HuH-7 (cell line): ENCODE data around the gene HS3ST5.
"Not testable (repeated sequence)": the region's sequence is repeated elsewhere in the genome, so short reads cannot be mapped to it uniquely, and the experiment has no call there.

ENCODE experiments used
- DNase-seq: peaks from one replicate; pipeline ENCODE4 v3.0.0; 2011; ENCODE audit warnings: low spot score

Gene HS3ST5

GRCh38 chr6:114334237-114334636, 8.6 kb downstream of the HS3ST5 start:
- DNase-seq = no peak

GRCh38 chr6:114327074-114327473, 15.7 kb downstream of the HS3ST5 start:
- no peak for DNase-seq

- DNase-seq = no peak
These were observed 19.0 kb downstream of the HS3ST5 start for GRCh38 chr6:114323784-114324183.

- no peak for DNase-seq
These were observed 23.1 kb downstream of the HS3ST5 start for GRCh38 chr6:114319749-114320148.

- no peak for DNase-seq
These were observed 26.8 kb downstream of the HS3ST5 start for GRCh38 chr6:114315831-114316595.

- DNase-seq = not testable (repeated sequence)
These were observed 29.0 kb downstream of the HS3ST5 start for GRCh38 chr6:114313816-114314215.

GRCh38 chr6:114312931-114313330, 29.9 kb downstream of the HS3ST5 start:
- DNase-seq = no peak

GRCh38 chr6:114310053-114310452, 32.8 kb downstream of the HS3ST5 start:
- DNase-seq = no peak

- DNase-seq = no peak
These were observed 38.4 kb downstream of the HS3ST5 start for GRCh38 chr6:114304304-114304887.

GRCh38 chr6:114301596-114302219, 41.1 kb downstream of the HS3ST5 start:
- no peak for DNase-seq

GRCh38 chr6:114297135-114297534, 45.7 kb downstream of the HS3ST5 start:
- DNase-seq = no peak

GRCh38 chr6:114292431-114292830, 50.4 kb downstream of the HS3ST5 start:
- no peak for DNase-seq

- DNase-seq = no peak
These were observed 51.4 kb downstream of the HS3ST5 start for GRCh38 chr6:114291428-114291827.

GRCh38 chr6:114290864-114291263, 52.0 kb downstream of the HS3ST5 start:
- DNase-seq = no peak

- DNase-seq = no peak
These were observed 53.9 kb downstream of the HS3ST5 start for GRCh38 chr6:114288701-114289495.

- no peak for DNase-seq
These were observed 55.4 kb downstream of the HS3ST5 start for GRCh38 chr6:114287461-114287860.

- DNase-seq = no peak
These were observed 56.6 kb downstream of the HS3ST5 start for GRCh38 chr6:114286211-114286610.

- DNase-seq = no peak
These were observed 58.5 kb downstream of the HS3ST5 start for GRCh38 chr6:114284281-114284680.

GRCh38 chr6:114282292-114282691, 60.5 kb downstream of the HS3ST5 start:
- DNase-seq = no peak

- no peak for DNase-seq
These were observed 61.3 kb downstream of the HS3ST5 start for GRCh38 chr6:114281496-114281895.

GRCh38 chr6:114280239-114280982, 62.4 kb downstream of the HS3ST5 start:
- DNase-seq = no peak

GRCh38 chr6:114277220-114277619, 65.6 kb downstream of the HS3ST5 start:
- DNase-seq = no peak
